ENCODE measurements around the gene STT3A.

The STT3A gene

DNA sequence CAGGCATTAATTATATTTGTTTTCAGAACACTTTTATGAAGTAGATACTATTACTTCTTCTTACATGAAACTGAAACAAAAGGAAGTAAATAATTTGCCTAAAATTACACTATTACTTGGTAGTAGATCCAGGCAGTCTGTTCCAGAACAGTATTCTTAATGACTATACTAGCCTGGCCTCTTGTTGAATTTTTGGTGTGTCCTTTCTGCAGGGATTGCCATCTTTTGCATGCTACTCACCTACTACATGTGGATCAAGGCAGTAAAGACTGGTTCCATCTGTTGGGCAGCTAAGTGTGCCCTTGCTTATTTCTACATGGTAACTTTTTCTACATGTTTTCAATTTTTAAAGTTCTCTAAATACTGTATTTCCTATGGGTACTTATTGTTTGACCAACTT is 12.8 kb downstream of the STT3A start:
- no peaks in the 10 kb centered on the region for H3K9me2 ChIP-seq (ENCODE audit: low read depth, low read length)
- no peaks in the 10 kb centered on the region for H3K79me2 ChIP-seq (ENCODE audit: insufficient read depth, low read length)
- H4K20me1 ChIP-seq (ENCODE audit: insufficient read depth, low read length), result no peaks in the 10 kb centered on the region
- no peaks in the 10 kb centered on the region for H3K4me1 ChIP-seq (ENCODE audit: insufficient read depth, low read length, severe bottlenecking)
- no peaks in the 10 kb centered on the region for H3K27me3 ChIP-seq (ENCODE audit: insufficient read depth, low read length)
- H3K27ac ChIP-seq (ENCODE audit: low read depth, low read length, poor library complexity, severe bottlenecking), result no peak overlapping the region
- no peak overlapping the region for H3K4me3 ChIP-seq (ENCODE audit: low read depth, low read length, poor library complexity, severe bottlenecking)
- H3K9ac ChIP-seq (ENCODE audit: low read length), result no peak overlapping the region
- H3K9me3 ChIP-seq (ENCODE audit: low read length), result no peaks in the 10 kb centered on the region
- no peaks in the 10 kb centered on the region for H3F3A ChIP-seq (ENCODE audit: insufficient read depth, low read length)
- TF ChIP-seq EZH2 (IDR thresholded peaks at IDR 0.05; ENCODE audit: borderline replicate concordance, low read length), result no peak
- TF ChIP-seq, protein P1, sequence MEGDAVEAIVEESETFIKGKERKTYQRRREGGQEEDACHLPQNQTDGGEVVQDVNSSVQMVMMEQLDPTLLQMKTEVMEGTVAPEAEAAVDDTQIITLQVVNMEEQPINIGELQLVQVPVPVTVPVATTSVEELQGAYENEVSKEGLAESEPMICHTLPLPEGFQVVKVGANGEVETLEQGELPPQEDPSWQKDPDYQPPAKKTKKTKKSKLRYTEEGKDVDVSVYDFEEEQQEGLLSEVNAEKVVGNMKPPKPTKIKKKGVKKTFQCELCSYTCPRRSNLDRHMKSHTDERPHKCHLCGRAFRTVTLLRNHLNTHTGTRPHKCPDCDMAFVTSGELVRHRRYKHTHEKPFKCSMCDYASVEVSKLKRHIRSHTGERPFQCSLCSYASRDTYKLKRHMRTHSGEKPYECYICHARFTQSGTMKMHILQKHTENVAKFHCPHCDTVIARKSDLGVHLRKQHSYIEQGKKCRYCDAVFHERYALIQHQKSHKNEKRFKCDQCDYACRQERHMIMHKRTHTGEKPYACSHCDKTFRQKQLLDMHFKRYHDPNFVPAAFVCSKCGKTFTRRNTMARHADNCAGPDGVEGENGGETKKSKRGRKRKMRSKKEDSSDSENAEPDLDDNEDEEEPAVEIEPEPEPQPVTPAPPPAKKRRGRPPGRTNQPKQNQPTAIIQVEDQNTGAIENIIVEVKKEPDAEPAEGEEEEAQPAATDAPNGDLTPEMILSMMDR (IDR thresholded peaks at IDR 0.05; ENCODE audit: low read length), result no peak
- H3K4me2 ChIP-seq (ENCODE audit: low read length), result no peak overlapping the region
- H3K36me3 ChIP-seq (ENCODE audit: insufficient read depth, low read length), result peaks cover 87% of the 10 kb centered on the region
- H2AFZ ChIP-seq (ENCODE audit: low read length), result no peak overlapping the region

DNA sequence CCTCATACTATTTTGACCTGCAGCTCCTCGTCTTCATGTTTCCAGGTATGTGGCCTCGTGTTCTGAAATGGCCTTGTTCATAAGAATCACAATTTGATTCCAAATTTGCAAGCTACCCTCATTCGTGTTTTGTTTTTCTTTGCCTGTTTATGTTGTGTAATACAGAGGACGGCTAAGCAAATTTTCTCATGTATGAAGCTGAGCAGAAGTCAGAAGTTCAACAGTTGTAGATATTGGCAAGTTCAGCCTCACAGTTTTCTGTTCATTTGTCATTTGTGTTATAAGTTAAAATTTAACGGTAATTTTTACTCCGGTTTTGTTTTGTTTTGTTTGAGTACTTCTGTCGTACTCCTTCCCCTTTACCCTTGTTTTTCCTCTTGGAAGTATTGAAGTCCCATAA is 16.9 kb downstream of the STT3A start:
- H4K20me1 ChIP-seq (ENCODE audit: insufficient read depth, low read length), result no peaks in the 10 kb centered on the region
- no peak overlapping the region for H3K4me2 ChIP-seq (ENCODE audit: low read length)
- no peaks in the 10 kb centered on the region for H3K79me2 ChIP-seq (ENCODE audit: insufficient read depth, low read length)
- no peak overlapping the region for H3K4me3 ChIP-seq (ENCODE audit: low read depth, low read length, poor library complexity, severe bottlenecking)
- H3K27me3 ChIP-seq (ENCODE audit: insufficient read depth, low read length), result no peaks in the 10 kb centered on the region
- peaks cover 82% of the 10 kb centered on the region for H3K36me3 ChIP-seq (ENCODE audit: insufficient read depth, low read length)
- no peaks in the 10 kb centered on the region for H3F3A ChIP-seq (ENCODE audit: insufficient read depth, low read length)
- no peaks in the 10 kb centered on the region for H3K4me1 ChIP-seq (ENCODE audit: insufficient read depth, low read length, severe bottlenecking)
- no peaks in the 10 kb centered on the region for H3K9me2 ChIP-seq (ENCODE audit: low read depth, low read length)
- H3K27ac ChIP-seq (ENCODE audit: low read depth, low read length, poor library complexity, severe bottlenecking), result no peak overlapping the region
- no peak overlapping the region for H2AFZ ChIP-seq (ENCODE audit: low read length)
- no peak overlapping the region for H3K9ac ChIP-seq (ENCODE audit: low read length)
- no peaks in the 10 kb centered on the region for H3K9me3 ChIP-seq (ENCODE audit: low read length)
- no peak for TF ChIP-seq EZH2 (IDR thresholded peaks at IDR 0.05; ENCODE audit: borderline replicate concordance, low read length)
- TF ChIP-seq, protein P1 (IDR thresholded peaks at IDR 0.05; ENCODE audit: low read length), result no peak

DNA sequence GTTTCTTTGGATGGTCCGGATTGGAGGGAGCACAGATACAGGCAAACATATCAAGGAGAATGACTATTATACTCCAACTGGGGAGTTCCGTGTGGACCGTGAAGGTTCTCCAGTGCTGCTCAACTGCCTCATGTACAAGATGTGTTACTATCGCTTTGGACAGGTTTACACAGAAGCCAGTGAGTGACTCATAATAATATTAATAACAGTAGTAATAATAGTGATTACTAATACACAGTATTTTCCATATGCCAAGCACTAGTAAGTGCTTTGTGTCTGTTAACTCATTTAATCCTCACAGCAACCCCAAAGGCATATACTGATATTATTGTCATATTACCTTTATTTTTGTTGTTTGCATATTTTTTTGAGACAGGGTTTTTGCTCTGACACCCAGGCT is 25.7 kb downstream of the STT3A start:
- Histone ChIP-seq H3K9ac (ENCODE audit: low read length) (no peak overlapping the region), H3K9me2 (ENCODE audit: low read depth, low read length) (no peaks in the 10 kb centered on the region), H2AFZ (ENCODE audit: low read length) (no peak overlapping the region), H3K27me3 (ENCODE audit: insufficient read depth, low read length) (no peaks in the 10 kb centered on the region), H3K9me3 (ENCODE audit: low read length) (no peaks in the 10 kb centered on the region), H4K20me1 (ENCODE audit: insufficient read depth, low read length) (no peaks in the 10 kb centered on the region), H3K27ac (ENCODE audit: low read depth, low read length, poor library complexity, severe bottlenecking) (no peak overlapping the region), H3K79me2 (ENCODE audit: insufficient read depth, low read length) (no peaks in the 10 kb centered on the region), H3F3A (ENCODE audit: insufficient read depth, low read length) (no peaks in the 10 kb centered on the region), H3K36me3 (ENCODE audit: insufficient read depth, low read length) (peaks cover 81% of the 10 kb centered on the region), H3K4me1 (ENCODE audit: insufficient read depth, low read length, severe bottlenecking) (no peaks in the 10 kb centered on the region), H3K4me2 (ENCODE audit: low read length) (no peak overlapping the region), H3K4me3 (ENCODE audit: low read depth, low read length, poor library complexity, severe bottlenecking) (no peak overlapping the region)
- TF ChIP-seq EZH2 (IDR thresholded peaks at IDR 0.05; ENCODE audit: borderline replicate concordance, low read length), result no peak
- TF ChIP-seq, protein P1 (IDR thresholded peaks at IDR 0.05; ENCODE audit: low read length), result no peak

All from OCI-LY1 (cell line).